ENCODE results near the gene ZDHHC1. TPM values are rescaled to one million over a fixed set of nuclear protein-coding genes. Genes with fewer than 3 reads are reported as not detected.

The ZDHHC1 gene
- total RNA-seq, 1 experiment from 2014 or later, result 1.0 TPM

- intact Hi-C loops (cut with micrococcal nuclease; ENCODE audit: unreplicated experiment), result no loop called here
- DNase-seq, result no peak
- H3K4me3 Mint-ChIP-seq (ENCODE audit: unreplicated experiment), result no peak overlapping the region
- BruUV-seq (replicated peaks), result no TSS peak
- Histone ChIP-seq H3K27me3 (replicated peaks; ENCODE audit: control insufficient read depth, insufficient read depth, low read length) (no peaks in the 10 kb centered on the region), H3K4me1 (peaks cover 28% of the 10 kb centered on the region), H3K4me3 (ENCODE audit: low read depth, low read length) (no peak overlapping the region), H3K9me3 (no peaks in the 10 kb centered on the region), H3K36me3 (ENCODE audit: control insufficient read depth, insufficient read depth, low read length) (no peaks in the 10 kb centered on the region)
- peaks cover 24% of the 10 kb centered on the region for H3K4me1 Mint-ChIP-seq (ENCODE audit: low read depth, unreplicated experiment)
- peaks cover 3% of the 10 kb centered on the region for H3K36me3 Mint-ChIP-seq (ENCODE audit: insufficient read depth, unreplicated experiment)
- no peaks in the 10 kb centered on the region for H3K9me3 Mint-ChIP-seq (ENCODE audit: unreplicated experiment)
- H3K27me3 Mint-ChIP-seq (ENCODE audit: insufficient read depth, unreplicated experiment), result no peaks in the 10 kb centered on the region
- TF ChIP-seq CTCF (IDR thresholded peaks at IDR 0.05; ENCODE audit: insufficient read depth in 1 of 2, low read depth in 1 of 2, low read length in 1 of 2, severe bottlenecking in 1 of 2, unreplicated experiment in 1 of 2), result peak; percentile 8 to 19
- no peak overlapping the region for H3K27ac Mint-ChIP-seq (ENCODE audit: unreplicated experiment)
- ChIA-PET POLR2A (no interaction called here), CTCF (interaction anchor here (0.6 to 1.5 kb wide), 2 partner anchors 139 to 153 kb away, joined by 4 to 6 read pairs; no protein-coding TSS in a partner anchor)
Observed at GRCh38 chr16:67399218-67399733, 17.0 kb downstream of the ZDHHC1 start.

GRCh38 chr16:67398546-67399217 is 17.6 kb downstream of the ZDHHC1 start:
- Mint-ChIP-seq H3K4me1 (ENCODE audit: low read depth, unreplicated experiment) (peaks cover 18% of the 10 kb centered on the region), H3K27me3 (ENCODE audit: insufficient read depth, unreplicated experiment) (no peaks in the 10 kb centered on the region), H3K36me3 (ENCODE audit: insufficient read depth, unreplicated experiment) (peaks cover 5% of the 10 kb centered on the region), H3K27ac (ENCODE audit: unreplicated experiment) (no peak overlapping the region), H3K4me3 (ENCODE audit: unreplicated experiment) (no peak overlapping the region), H3K9me3 (ENCODE audit: unreplicated experiment) (no peaks in the 10 kb centered on the region)
- no peak for DNase-seq
- no peak for TF ChIP-seq CTCF (IDR thresholded peaks at IDR 0.05; ENCODE audit: insufficient read depth in 1 of 2, low read depth in 1 of 2, low read length in 1 of 2, severe bottlenecking in 1 of 2, unreplicated experiment in 1 of 2)
- Histone ChIP-seq H3K4me1 (peaks cover 22% of the 10 kb centered on the region), H3K9me3 (no peaks in the 10 kb centered on the region), H3K4me3 (ENCODE audit: low read depth, low read length) (no peak overlapping the region), H3K36me3 (ENCODE audit: control insufficient read depth, insufficient read depth, low read length) (no peaks in the 10 kb centered on the region), H3K27me3 (replicated peaks; ENCODE audit: control insufficient read depth, insufficient read depth, low read length) (no peaks in the 10 kb centered on the region)
- intact Hi-C loops (cut with micrococcal nuclease; ENCODE audit: unreplicated experiment), result no loop called here
- CTCF ChIA-PET, result interaction anchor here (1.5 kb wide), 1 partner anchor 138 kb away, joined by 6 read pairs; no protein-coding TSS in a partner anchor
- POLR2A ChIA-PET, result no interaction called here
- no TSS peak for BruUV-seq (replicated peaks)

DNA sequence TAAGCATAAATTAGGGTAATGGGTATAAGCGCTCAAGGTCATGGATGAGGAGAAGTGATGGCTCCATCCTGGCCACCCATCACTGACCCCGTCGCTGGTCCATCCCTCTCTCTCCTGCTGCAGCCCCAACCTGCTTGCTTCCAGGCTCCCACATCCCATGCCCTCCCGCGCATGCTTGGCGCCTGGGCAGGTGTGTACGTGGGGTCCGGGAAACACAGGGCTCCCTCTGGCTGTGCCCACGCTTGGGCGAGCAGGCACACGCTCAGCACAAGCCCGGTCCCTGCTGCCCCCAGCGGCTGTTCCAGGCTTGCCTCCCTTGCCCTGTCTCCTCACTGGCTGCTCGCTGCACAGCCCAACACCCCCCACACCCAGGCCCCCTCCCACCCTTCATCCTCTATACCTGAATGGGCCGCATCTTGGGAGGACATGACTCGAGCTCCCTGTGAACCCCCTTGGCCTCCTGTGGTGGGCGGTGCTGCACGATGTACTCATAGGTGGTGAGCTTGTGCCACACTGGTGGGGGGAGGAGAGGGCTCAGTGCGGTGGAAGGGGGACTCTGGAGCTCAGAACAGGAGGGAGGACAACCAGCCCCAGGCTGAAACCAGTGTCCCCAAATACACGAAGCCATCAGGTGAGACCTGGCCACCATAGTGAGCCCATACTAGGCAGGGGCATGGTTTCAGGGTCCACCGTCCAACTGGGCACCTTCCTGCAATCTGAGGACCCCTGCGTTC is 18.3 kb downstream of the ZDHHC1 start:
- Histone ChIP-seq H3K27me3 (replicated peaks; ENCODE audit: control insufficient read depth, insufficient read depth, low read length) (no peaks in the 10 kb centered on the region), H3K4me3 (ENCODE audit: low read depth, low read length) (no peak overlapping the region), H3K4me1 (peaks cover 20% of the 10 kb centered on the region), H3K9me3 (no peaks in the 10 kb centered on the region), H3K36me3 (ENCODE audit: control insufficient read depth, insufficient read depth, low read length) (no peaks in the 10 kb centered on the region)
- no peak for TF ChIP-seq CTCF (IDR thresholded peaks at IDR 0.05; ENCODE audit: insufficient read depth in 1 of 2, low read depth in 1 of 2, low read length in 1 of 2, severe bottlenecking in 1 of 2, unreplicated experiment in 1 of 2)
- POLR2A ChIA-PET, result no interaction called here
- Mint-ChIP-seq H3K4me3 (ENCODE audit: unreplicated experiment) (no peak overlapping the region), H3K9me3 (ENCODE audit: unreplicated experiment) (no peaks in the 10 kb centered on the region), H3K27ac (ENCODE audit: unreplicated experiment) (no peak overlapping the region), H3K4me1 (ENCODE audit: low read depth, unreplicated experiment) (peaks cover 11% of the 10 kb centered on the region), H3K27me3 (ENCODE audit: insufficient read depth, unreplicated experiment) (no peaks in the 10 kb centered on the region), H3K36me3 (ENCODE audit: insufficient read depth, unreplicated experiment) (peaks cover 5% of the 10 kb centered on the region)
- DNase-seq, result no peak
- BruUV-seq (replicated peaks), result no TSS peak
- intact Hi-C loops (cut with micrococcal nuclease; ENCODE audit: unreplicated experiment), result no loop called here
- CTCF ChIA-PET, result no interaction called here

All from Caco-2 (cell line).